GM23248 (cell line): ENCODE results near the gene HERC2.
"Not testable (repeated sequence)": the region's sequence is repeated elsewhere in the genome, so short reads cannot be mapped to it uniquely, and the experiment has no call there.

Experiments used
- EZH2 ChIP-seq: fragments of 200-600 bp; sonication (generic); IDR thresholded peaks from 2 replicates; pipeline ENCODE4 v1.6.1; 2018; ENCODE audit warnings: antibody characterized with exemption, mild to moderate bottlenecking; ENCODE audit not compliant: insufficient read depth, poor library complexity, severe bottlenecking
- EZH2phosphoT487 ChIP-seq: fragments of 200-600 bp; sonication (generic); IDR thresholded peaks from 2 replicates; pipeline ENCODE4 v1.6.1; 2018; ENCODE audit warnings: antibody characterized with exemption, moderate library complexity, mild to moderate bottlenecking, low read depth; ENCODE audit not compliant: insufficient read depth

GRCh38 chr15:28136236-28136904 lies 185.6 kb downstream of the HERC2 start:
- not testable (repeated sequence) for TF ChIP-seq EZH2phosphoT487, EZH2
